ENCODE results near the gene TMEM185A.

GRCh38 chrX:149570668-149571067, 60.9 kb downstream of the TMEM185A start:
- TF ChIP-seq CTCF (IDR thresholded peaks at IDR 0.05) (no peak), POLR2A (IDR thresholded peaks at IDR 0.05) (no peak)

Measured in right lobe of liver (tissue), 4 donors.